A549 (cell line): ENCODE measurements around the gene RIPOR2.

ENCODE experiments used
- CTCF ChIP-seq: fragments of >200 bp; sonication (Bioruptor Twin); formaldehyde crosslinking; IDR thresholded peaks from 3 replicates; pipeline ENCODE4 v1.5.1; 2016
- EP300 ChIP-seq, 2 experiments: fragments of >200 bp; sonication (Bioruptor Twin); formaldehyde crosslinking; IDR thresholded peaks; 2 replicates in 1 of 2; 3 replicates in 1 of 2; pipeline ENCODE4 v1.6.1; 2016 to 2017
- FOXS1 ChIP-seq: fragments of 250-450 bp; sonication (Bioruptor Pico); IDR thresholded peaks from 2 replicates; pipeline ENCODE4 v1.5.0; 2020; ENCODE audit warnings: mild to moderate bottlenecking, moderate library complexity
- MYC ChIP-seq: IDR thresholded peaks from 2 replicates; pipeline ENCODE4 v1.6.1; 2012; ENCODE audit warnings: mild to moderate bottlenecking, inconsistent platforms, low read length, improper control_type of control experiment, borderline replicate concordance
- NR3C1 ChIP-seq: fragments of >200 bp; sonication (Bioruptor Twin); formaldehyde crosslinking; IDR thresholded peaks from 3 replicates; pipeline ENCODE4 v1.6.1; 2017
- POLR2AphosphoS2 ChIP-seq: conservative IDR thresholded peaks from 2 replicates; pipeline ENCODE4 v1.6.1; 2012; ENCODE audit warnings: low read length, improper control_type of control experiment, inconsistent platforms
- SMC3 ChIP-seq: fragments of >200 bp; sonication (Bioruptor Twin); formaldehyde crosslinking; IDR thresholded peaks from 3 replicates; pipeline ENCODE4 v1.6.1; 2018; ENCODE audit warnings: inconsistent platforms
- ZFP36 ChIP-seq: fragments of 450-650 bp; IDR thresholded peaks from 2 replicates; pipeline ENCODE4 v1.6.1; 2014; ENCODE audit warnings: borderline replicate concordance; ENCODE audit not compliant: partially characterized antibody

- TF ChIP-seq NR3C1 (no peak), CTCF (no peak), MYC (no peak), FOXS1 (no peak), ZFP36 (no peak), POLR2AphosphoS2 (no peak), EP300 (IDR thresholded peaks at IDR 0.05) (no peak), SMC3 (no peak)
Observed at GRCh38 chr6:24910961-24911725, 24.6 kb downstream of the RIPOR2 start.
